K562 (cell line): ENCODE data around the gene PRODH. TPM values are rescaled to one million over a fixed set of nuclear protein-coding genes. Genes with fewer than 3 reads are reported as not detected.

Source experiments
- ATAC-seq: fragments of 200-7000 bp; cut with Tn5 transposase; 3 replicates; pipeline ENCODE4 v1.9.1; 2020; ENCODE audit warnings: moderate library complexity
- BruUV-seq: library from RNA; stranded (reverse); fragments of 400-500 nt; replicated peaks from 2 replicates; lab custom pipeline; 2021; lab: Mats Ljungman, UMichigan
- CTCF ChIA-PET: fragments of 300-600 bp; formaldehyde crosslinking; extraction: SDS; loops from one replicate; lab custom pipeline; 2021; ENCODE audit warnings: low intra/inter-chr PET ratio; lab: Yijun Ruan, JAX
- POLR2A ChIA-PET: fragments of 300-600, 350-650 bp; sonication (Branson Sonifier 250); formaldehyde crosslinking; extraction: SDS; loops from one replicate; lab custom pipeline; 2021; ENCODE audit warnings: antibody characterized with exemption, inconsistent platforms; lab: Yijun Ruan, JAX
- DNase-seq, 4 experiments: peaks; one replicate each; pipeline versions ENCODE4 v3.0.0 to v3.0.0-alpha.2; 2011 to 2018; ENCODE audit warnings: low spot score in 3 of 4, mixed read lengths in 3 of 4; ENCODE audit errors: extremely low read depth in 1 of 4
- FAIRE-seq: peaks from 2 replicates; lab custom pipeline; 2011; peaks lifted over from hg19 to GRCh38; lab: Jason Lieb, UNC
- H2AFZ ChIP-seq: 2 replicates; pipeline ENCODE4 v1.6.0; 2011; ENCODE audit warnings: low read depth, low read length, control low read depth, inconsistent platforms
- H3K27ac ChIP-seq: fragments of 200-600 bp; 3 replicates; pipeline ENCODE4 v1.8.0; 2011; ENCODE audit warnings: low read depth, mild to moderate bottlenecking, control low read depth, inconsistent platforms, low read length, moderate library complexity, mixed read lengths; ENCODE audit errors: extremely low read depth
- H3K27me3 ChIP-seq, 2 experiments: fragments of 300-600 bp in 1 of 2; 2 replicates in 1 of 2; 3 replicates in 1 of 2; pipeline versions ENCODE4 v1.6.0 to v1.8.0; 2011; ENCODE audit warnings: inconsistent platforms in 2 of 2, low read length in 2 of 2, mild to moderate bottlenecking in 1 of 2, mixed read lengths in 1 of 2, moderate library complexity in 1 of 2; ENCODE audit not compliant: control insufficient read depth in 2 of 2, insufficient read depth in 2 of 2
- H3K36me3 ChIP-seq: fragments of 300-600 bp; 3 replicates; pipeline ENCODE4 v1.8.0; 2011; ENCODE audit warnings: mild to moderate bottlenecking, low read length, inconsistent platforms; ENCODE audit not compliant: control insufficient read depth, insufficient read depth
- H3K4me1 ChIP-seq, 2 experiments: fragments of 200-600 bp in 1 of 2; replicated peaks in 1 of 2; 2 replicates in 1 of 2; 3 replicates in 1 of 2; pipeline versions ENCODE4 v1.5.1 to v1.8.0; 2011; ENCODE audit warnings: inconsistent platforms in 2 of 2, low read length in 2 of 2, mild to moderate bottlenecking in 1 of 2, mixed read lengths in 1 of 2, moderate library complexity in 1 of 2; ENCODE audit not compliant: control insufficient read depth in 2 of 2, insufficient read depth in 2 of 2
- H3K4me2 ChIP-seq: 2 replicates; pipeline ENCODE4 v1.6.1; 2011; ENCODE audit warnings: low read length, control low read depth, inconsistent platforms, mixed read lengths; ENCODE audit not compliant: insufficient read depth
- H3K4me3 ChIP-seq: fragments of 200-600 bp; sonication (generic), shearing (Covaris generic); 2 replicates; pipeline ENCODE4 v1.5.1; 2016; ENCODE audit warnings: control low read depth, inconsistent platforms
- H3K79me2 ChIP-seq: fragments of 200-600 bp; 3 replicates; pipeline ENCODE4 v1.8.0; 2011; ENCODE audit warnings: low read length, inconsistent platforms; ENCODE audit not compliant: control insufficient read depth, insufficient read depth
- H3K9ac ChIP-seq, 2 experiments: 2 replicates each; pipeline versions ENCODE4 v1.6.0 to v1.6.1; 2011; ENCODE audit warnings: low read depth in 2 of 2, low read length in 2 of 2, control low read depth in 1 of 2, inconsistent platforms in 1 of 2, mild to moderate bottlenecking in 1 of 2, mixed read lengths in 1 of 2; ENCODE audit not compliant: insufficient read depth in 1 of 2
- H3K9me1 ChIP-seq: one replicate; pipeline ENCODE4 v1.6.0; 2011; ENCODE audit warnings: inconsistent platforms, mild to moderate bottlenecking, low read length, moderate library complexity; ENCODE audit not compliant: control insufficient read depth, insufficient read depth
- H3K9me3 ChIP-seq: replicated peaks from 2 replicates; pipeline ENCODE4 v1.5.1; 2011; ENCODE audit warnings: low read depth, low read length, inconsistent platforms; ENCODE audit not compliant: control insufficient read depth, insufficient read depth
- H4K20me1 ChIP-seq: replicated peaks from 2 replicates; pipeline ENCODE4 v1.6.1; 2011; ENCODE audit warnings: low read length, inconsistent platforms, mixed read lengths; ENCODE audit not compliant: control insufficient read depth, insufficient read depth
- ARNT ChIP-seq, 2 experiments: fragments of 450-650 bp; IDR thresholded peaks; 2 replicates each; pipeline ENCODE4 v1.6.1; 2016; ENCODE audit warnings: mild to moderate bottlenecking in 1 of 2
- CAMTA2 ChIP-seq: fragments of 250-450 bp; sonication (Bioruptor Pico); conservative IDR thresholded peaks from 2 replicates; pipeline ENCODE4 v1.5.1; 2022
- CREM ChIP-seq: IDR thresholded peaks from 2 replicates; pipeline ENCODE4 v1.6.1; 2014; ENCODE audit warnings: antibody characterized with exemption, low read depth
- CXXC5 ChIP-seq: fragments of 250-450 bp; sonication (Bioruptor Pico); IDR thresholded peaks from 2 replicates; pipeline ENCODE4 v1.8.0; 2022; ENCODE audit warnings: inconsistent platforms, mild to moderate bottlenecking, moderate library complexity
- DNMT1 ChIP-seq: fragments of 450-650 bp; IDR thresholded peaks from 2 replicates; pipeline ENCODE4 v1.6.1; 2016; ENCODE audit warnings: antibody characterized with exemption, mild to moderate bottlenecking
- FUS ChIP-seq: fragments of 200-400 bp; formaldehyde crosslinking; optimal IDR thresholded peaks from 2 replicates; pipeline ENCODE3; 2017; ENCODE audit warnings: low read depth, low read length
- POLR2AphosphoS5 ChIP-seq: IDR thresholded peaks from 2 replicates; pipeline ENCODE4 v1.6.1; 2011; ENCODE audit warnings: mild to moderate bottlenecking, low read depth, low read length, moderate library complexity; ENCODE audit not compliant: control insufficient read depth, insufficient read depth
- RBM14 ChIP-seq: fragments of 200-400 bp; formaldehyde crosslinking; IDR thresholded peaks from 2 replicates; pipeline ENCODE4 v1.6.1; 2018; ENCODE audit warnings: low read depth, mild to moderate bottlenecking, low read length, moderate library complexity, borderline replicate concordance; ENCODE audit not compliant: insufficient read depth
- RFX5 ChIP-seq: IDR thresholded peaks from 2 replicates; pipeline ENCODE4 v1.6.1; 2011; ENCODE audit warnings: low read depth, mild to moderate bottlenecking, improper control_type of control experiment, low read length
- SAFB ChIP-seq: fragments of 200-400 bp; formaldehyde crosslinking; IDR thresholded peaks from 2 replicates; pipeline ENCODE4 v1.6.1; 2017; ENCODE audit warnings: low read depth, low read length, borderline replicate concordance
- SMARCA5 ChIP-seq: fragments of 450-650 bp; IDR thresholded peaks from 2 replicates; pipeline ENCODE4 v1.6.1; 2016
- TRIM25 ChIP-seq: fragments of 450-650 bp; IDR thresholded peaks from 2 replicates; pipeline ENCODE4 v1.7.0; 2016; ENCODE audit warnings: borderline replicate concordance
- ZBTB7A ChIP-seq: IDR thresholded peaks from 2 replicates; pipeline ENCODE4 v1.6.1; 2011; ENCODE audit warnings: low read depth, mild to moderate bottlenecking, low read length, moderate library complexity, borderline replicate concordance; ENCODE audit not compliant: control insufficient read depth
- ZNF511 ChIP-seq: sonication (generic); formaldehyde crosslinking; IDR thresholded peaks from 2 replicates; pipeline ENCODE4 v1.8.0; 2022; ENCODE audit warnings: mild to moderate bottlenecking, missing genetic modification reagents
- ZNF512 ChIP-seq: IDR thresholded peaks from 2 replicates; pipeline ENCODE4 v1.6.1; 2016; ENCODE audit warnings: missing genetic modification characterization, missing compliant biosample characterization
- ZNF764 ChIP-seq: fragments of 250-450 bp; sonication (Bioruptor Pico); IDR thresholded peaks from 2 replicates; pipeline ENCODE4 v1.4.0; 2020; ENCODE audit warnings: low read depth, mild to moderate bottlenecking, moderate library complexity
- WGBS: fragments of 100-300 bp; shearing (Covaris generic); methylation state at CpG from one replicate; pipeline ENCODE4 v1.1.6; 2016; ENCODE audit warnings: low coverage, mixed read lengths; ENCODE audit not compliant: insufficient coverage; ENCODE audit errors: missing lambda C conversion rate; 5-methylcytosine and 5-hydroxymethylcytosine counted together
- in situ Hi-C: fragments of 300-500 bp; cut with MboI; formaldehyde crosslinking; loops from 4 replicates; pipeline ENCODE4 v1.15.0; 2018; ENCODE audit warnings: inconsistent platforms, mixed read lengths
- intact Hi-C: fragments of 100-400 bp; cut with micrococcal nuclease; formaldehyde crosslinking; loops from 2 replicates; pipeline ENCODE4 v1.14.2; 2022
- polyA plus RNA-seq, 8 experiments: library from polyadenylated mRNA; depleted of rRNA in 4 of 8; stranded (reverse) in 5 of 8; unstranded in 3 of 8; fragments of >200 nt; fragmentation: Nextera tagmentation in 2 of 8; fragmentation: Illumina TruSeq in 1 of 8; extraction: Ambion mirVana in 2 of 8; extraction: Trizol in 1 of 8; gene quantifications; 2 replicates each; pipeline versions ENCODE4 v1.2.1 to v1.2.3, GENCODE V29; 2011 to 2014; ENCODE audit warnings: inconsistent platforms in 1 of 8, missing spikeins in 1 of 8
- total RNA-seq, 7 experiments: library from RNA; depleted of rRNA in 6 of 7; stranded (reverse); fragments of >200 nt in 6 of 7; fragmentation: Illumina TruSeq in 2 of 7; extraction: Trizol in 2 of 7; gene quantifications; 2 replicates each; pipeline versions ENCODE4 v1.2.1 to v1.2.3, GENCODE V29; 2011 to 2021; ENCODE audit warnings: low replicate concordance in 1 of 7
- TF ChIP-seq, protein P1 (sequence below): fragments of 250-450 bp; sonication (Bioruptor Pico); IDR thresholded peaks from 2 replicates; pipeline ENCODE4 v1.8.0; 2021; ENCODE audit warnings: mild to moderate bottlenecking, moderate library complexity
- TF ChIP-seq, protein P2 (sequence below), 2 experiments: fragments of 450-650 bp in 1 of 2; sonication (generic) in 1 of 2; formaldehyde crosslinking in 1 of 2; IDR thresholded peaks in 1 of 2; conservative IDR thresholded peaks in 1 of 2; 2 replicates each; pipeline versions ENCODE4 v1.6.1 to v1.8.1; 2016 to 2023; ENCODE audit warnings: mild to moderate bottlenecking in 2 of 2, moderate library complexity in 2 of 2, inconsistent platforms in 1 of 2, missing genetic modification reagents in 1 of 2

PRODH gene
- total and polyA plus RNA-seq, 9 of the 15 experiments (the other 6 are each of a cell fraction or from before 2014, with no cell fraction given) = 0.07 to 0.11 TPM; not detected in 7

GRCh38 chr22:18962308-18962635 lies 26.2 kb upstream of the PRODH start:
- H3K36me3 ChIP-seq = no peaks in the 10 kb centered on the region
- H3K9ac ChIP-seq = no peak overlapping the region
- in situ Hi-C loops (no loop called here), intact Hi-C loops (no loop called here)
- H2AFZ ChIP-seq = no peak overlapping the region
- H4K20me1 ChIP-seq = peaks cover 23% of the 10 kb centered on the region
- ATAC-seq (no peak), FAIRE-seq (no peak), DNase-seq (no peak)
- WGBS = 0% methylated on average over 3 of the region's 3 CpGs
- no peak overlapping the region for H3K4me2 ChIP-seq
- CTCF ChIA-PET = no interaction called here
- no TSS peak for BruUV-seq
- H3K27me3 ChIP-seq = peaks cover 7 to 44% of the 10 kb centered on the region in 2 experiments; a peak in 4 of 5 replicates
- H3K4me3 ChIP-seq = no peak overlapping the region
- no peaks in the 10 kb centered on the region for H3K79me2 ChIP-seq
- no peak overlapping the region for H3K27ac ChIP-seq
- POLR2A ChIA-PET = no interaction called here
- H3K9me1 ChIP-seq = peaks cover 6% of the 10 kb centered on the region
- H3K9me3 ChIP-seq = no peaks in the 10 kb centered on the region
- peaks cover 0 to 15% of the 10 kb centered on the region in 2 experiments; a peak in 2 of 5 replicates for H3K4me1 ChIP-seq
- TF ChIP-seq, protein P1, sequence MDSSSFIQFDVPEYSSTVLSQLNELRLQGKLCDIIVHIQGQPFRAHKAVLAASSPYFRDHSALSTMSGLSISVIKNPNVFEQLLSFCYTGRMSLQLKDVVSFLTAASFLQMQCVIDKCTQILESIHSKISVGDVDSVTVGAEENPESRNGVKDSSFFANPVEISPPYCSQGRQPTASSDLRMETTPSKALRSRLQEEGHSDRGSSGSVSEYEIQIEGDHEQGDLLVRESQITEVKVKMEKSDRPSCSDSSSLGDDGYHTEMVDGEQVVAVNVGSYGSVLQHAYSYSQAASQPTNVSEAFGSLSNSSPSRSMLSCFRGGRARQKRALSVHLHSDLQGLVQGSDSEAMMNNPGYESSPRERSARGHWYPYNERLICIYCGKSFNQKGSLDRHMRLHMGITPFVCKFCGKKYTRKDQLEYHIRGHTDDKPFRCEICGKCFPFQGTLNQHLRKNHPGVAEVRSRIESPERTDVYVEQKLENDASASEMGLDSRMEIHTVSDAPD (CRISPR knock-in tag) = no peak
- no peak for TF ChIP-seq ZNF764 (CRISPR knock-in tag)
- TF ChIP-seq ARNT (IDR thresholded peaks at IDR 0.05) = no peak
- TF ChIP-seq FUS = no peak
- TF ChIP-seq RBM14 = no peak
- TF ChIP-seq ZNF512 (tag) = no peak
- no peak for TF ChIP-seq ZBTB7A
- no peak for TF ChIP-seq DNMT1
- no peak for TF ChIP-seq ZNF511
- no peak for TF ChIP-seq POLR2AphosphoS5
- no peak for TF ChIP-seq SMARCA5
- TF ChIP-seq TRIM25 = no peak
- TF ChIP-seq CAMTA2 (CRISPR knock-in tag) = no peak
- TF ChIP-seq CXXC5 = no peak
- TF ChIP-seq, protein P2, sequence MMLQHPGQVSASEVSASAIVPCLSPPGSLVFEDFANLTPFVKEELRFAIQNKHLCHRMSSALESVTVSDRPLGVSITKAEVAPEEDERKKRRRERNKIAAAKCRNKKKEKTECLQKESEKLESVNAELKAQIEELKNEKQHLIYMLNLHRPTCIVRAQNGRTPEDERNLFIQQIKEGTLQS (IDR thresholded peaks at IDR 0.05) = no peak
- TF ChIP-seq, protein P2 (CRISPR knock-in tag; conservative IDR thresholded peaks at IDR 0.05) = no peak
- no peak for TF ChIP-seq RFX5
- no peak for TF ChIP-seq CREM
- no peak for TF ChIP-seq SAFB
